IPS DF 6.9 (cell line): ENCODE measurements around the gene THSD7B.

Experiments
- DNase-seq: peaks from one replicate; pipeline ENCODE4 v3.0.0-alpha.2; 2013; ENCODE audit warnings: low read depth, low spot score
- H3K27ac ChIP-seq: one replicate; pipeline ENCODE4 v1.5.1; 2013; ENCODE audit warnings: low read length, control low read depth
- H3K27me3 ChIP-seq: 2 replicates; pipeline ENCODE4 v1.6.1; 2013; ENCODE audit warnings: mild to moderate bottlenecking, low read length; ENCODE audit not compliant: control insufficient read depth, insufficient read depth
- H3K36me3 ChIP-seq: 2 replicates; pipeline ENCODE4 v1.6.1; 2013; ENCODE audit warnings: low read length; ENCODE audit not compliant: control insufficient read depth, insufficient read depth
- H3K4me1 ChIP-seq: 2 replicates; pipeline ENCODE4 v1.6.1; 2013; ENCODE audit warnings: low read length; ENCODE audit not compliant: control insufficient read depth, insufficient read depth
- H3K4me3 ChIP-seq: 2 replicates; pipeline ENCODE4 v1.5.1; 2013; ENCODE audit warnings: mild to moderate bottlenecking, low read length
- H3K9me3 ChIP-seq: 2 replicates; pipeline ENCODE4 v1.6.1; 2013; ENCODE audit warnings: low read length, inconsistent platforms; ENCODE audit not compliant: control insufficient read depth, insufficient read depth
- WGBS: extraction: QIAGEN DNeasy Blood & Tissue Kit; methylation state at CpG from one replicate; pipeline ENCODE4 v1.1.7; 2013; ENCODE audit warnings: mixed read lengths, missing lambda C conversion rate; ENCODE audit not compliant: insufficient read length, insufficient coverage; 5-methylcytosine and 5-hydroxymethylcytosine counted together

Gene THSD7B

DNA sequence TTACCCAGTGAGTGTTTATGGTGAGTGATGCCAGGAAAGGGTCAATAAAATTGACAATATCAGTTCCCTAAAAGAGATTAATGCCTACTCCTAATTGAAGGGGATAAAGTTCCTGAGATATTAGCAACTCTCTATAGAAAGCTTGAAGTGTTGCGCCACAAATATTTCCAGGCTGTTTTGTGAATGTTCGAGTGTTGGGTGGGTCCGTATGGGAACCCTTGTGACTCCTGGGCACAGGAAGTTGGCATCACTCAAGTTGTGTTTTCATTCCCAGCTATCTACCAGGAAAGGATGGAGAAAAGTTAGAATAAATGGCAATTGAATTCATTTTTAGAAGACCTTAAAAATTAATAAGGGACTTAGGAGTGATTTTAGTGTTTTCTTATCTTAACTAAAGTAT is 472.7 kb downstream of the THSD7B start:
- Histone ChIP-seq H3K27me3 (no peaks in the 10 kb centered on the region), H3K27ac (no peak overlapping the region), H3K4me3 (no peak overlapping the region), H3K4me1 (no peaks in the 10 kb centered on the region), H3K36me3 (no peaks in the 10 kb centered on the region), H3K9me3 (no peaks in the 10 kb centered on the region)
- WGBS, result no CpG with 5 or more reads among the region's 3 CpGs
- no peak for DNase-seq

DNA sequence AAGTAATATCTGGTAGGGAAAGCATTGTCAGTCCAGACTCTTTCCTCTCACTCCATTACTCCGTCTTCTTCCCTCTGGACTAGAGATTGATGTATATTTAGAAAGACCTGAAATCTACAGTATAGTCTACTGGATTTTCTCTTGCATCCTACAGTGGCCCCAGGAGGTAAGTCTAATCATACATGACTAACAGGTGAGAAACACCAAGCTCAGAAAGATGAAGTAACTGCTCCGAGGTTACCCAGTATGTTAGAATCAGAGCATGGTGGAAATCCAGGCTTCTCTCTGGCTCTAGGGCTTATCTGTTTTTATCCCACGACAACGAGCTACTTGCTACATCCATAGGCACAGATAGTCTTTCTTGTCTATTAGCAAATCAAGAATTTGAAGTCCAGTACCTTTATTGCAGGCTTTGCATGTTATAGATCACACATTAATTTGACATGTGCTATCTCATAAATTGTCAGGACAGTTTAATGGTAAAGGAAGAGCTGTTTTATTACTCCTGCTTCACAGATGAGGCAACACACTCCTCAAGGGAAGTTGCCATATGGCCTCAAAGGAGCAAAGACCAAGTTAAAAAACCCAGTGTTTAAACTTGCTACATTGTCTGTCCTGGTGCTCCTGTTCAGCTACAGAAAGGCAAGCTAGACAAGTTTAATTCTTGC is 484.3 kb downstream of the THSD7B start:
- no peak overlapping the region for H3K4me3 ChIP-seq
- DNase-seq, result no peak
- H3K4me1 ChIP-seq, result no peaks in the 10 kb centered on the region
- H3K27me3 ChIP-seq, result no peaks in the 10 kb centered on the region
- no peaks in the 10 kb centered on the region for H3K9me3 ChIP-seq
- H3K36me3 ChIP-seq, result no peaks in the 10 kb centered on the region
- WGBS, result no CpG with 5 or more reads among the region's 4 CpGs
- no peak overlapping the region for H3K27ac ChIP-seq

DNA sequence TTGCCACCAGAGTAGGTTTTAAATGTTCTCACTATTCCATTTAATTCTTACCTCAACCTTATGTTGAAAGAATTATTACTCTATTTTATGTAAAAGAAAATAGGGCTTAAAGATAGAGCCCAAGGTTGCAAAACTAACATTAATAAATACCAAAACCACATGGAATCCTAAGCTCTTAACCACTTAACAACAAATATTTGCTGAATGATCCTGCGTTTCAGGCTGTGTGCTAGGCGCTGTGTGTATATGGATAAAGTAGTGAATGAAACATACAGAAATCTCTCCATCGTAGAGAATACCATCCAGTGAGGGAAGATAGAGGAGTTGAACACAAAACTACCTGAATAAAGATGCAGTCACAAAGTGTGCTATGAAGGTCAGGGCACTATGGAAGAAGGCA is 485.1 kb downstream of the THSD7B start:
- no peak for DNase-seq
- no CpG with 5 or more reads among the region's 3 CpGs for WGBS
- H3K27ac ChIP-seq, result no peak overlapping the region
- H3K9me3 ChIP-seq, result no peaks in the 10 kb centered on the region
- no peaks in the 10 kb centered on the region for H3K27me3 ChIP-seq
- H3K4me1 ChIP-seq, result no peaks in the 10 kb centered on the region
- H3K4me3 ChIP-seq, result no peak overlapping the region
- H3K36me3 ChIP-seq, result no peaks in the 10 kb centered on the region

DNA sequence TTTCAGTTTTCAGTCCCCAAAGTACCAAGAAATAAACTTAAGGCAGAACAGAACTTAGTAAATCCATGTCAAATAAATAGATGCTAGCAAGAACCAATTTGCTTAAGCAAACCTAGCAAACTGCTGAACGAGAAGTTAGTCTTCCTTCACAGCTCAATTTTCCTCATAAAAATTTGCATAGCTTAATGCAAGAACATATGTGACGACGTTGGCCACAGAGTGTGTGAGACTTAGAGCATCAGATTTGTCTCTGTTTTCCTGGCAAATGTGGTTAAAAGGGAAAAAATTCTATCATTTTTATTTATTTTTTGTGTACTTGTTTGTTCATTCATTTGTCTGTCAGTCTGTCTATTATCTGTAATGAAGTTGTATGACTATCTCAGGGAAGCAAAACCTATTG is 485.7 kb downstream of the THSD7B start:
- H3K27me3 ChIP-seq, result no peaks in the 10 kb centered on the region
- H3K9me3 ChIP-seq, result no peaks in the 10 kb centered on the region
- no peaks in the 10 kb centered on the region for H3K36me3 ChIP-seq
- DNase-seq, result no peak
- WGBS, result no CpG with 5 or more reads among the region's 3 CpGs
- H3K4me1 ChIP-seq, result no peaks in the 10 kb centered on the region
- H3K27ac ChIP-seq, result no peak overlapping the region
- H3K4me3 ChIP-seq, result no peak overlapping the region

DNA sequence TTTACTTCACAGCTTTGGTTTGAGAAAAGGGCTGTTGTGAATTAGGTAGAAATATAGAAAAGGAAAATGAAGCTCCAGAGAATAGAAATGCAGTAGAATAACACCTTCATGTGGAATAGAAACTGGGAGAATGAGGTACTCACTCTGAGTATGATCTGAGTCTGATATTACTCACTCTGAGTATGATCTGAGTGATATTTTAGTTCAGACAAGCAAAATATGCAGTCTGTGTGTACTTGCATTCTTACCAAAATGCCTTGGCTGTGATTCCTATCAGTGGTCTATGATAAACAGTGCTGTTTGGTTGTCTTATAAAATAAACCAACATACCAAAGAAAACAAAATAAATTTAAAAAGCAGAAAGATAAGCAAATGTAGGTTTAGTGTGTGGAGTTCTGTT is 487.6 kb downstream of the THSD7B start:
- Histone ChIP-seq H3K36me3 (no peaks in the 10 kb centered on the region), H3K4me3 (no peak overlapping the region), H3K27ac (no peak overlapping the region), H3K4me1 (no peaks in the 10 kb centered on the region), H3K27me3 (no peaks in the 10 kb centered on the region), H3K9me3 (no peaks in the 10 kb centered on the region)
- no peak for DNase-seq

DNA sequence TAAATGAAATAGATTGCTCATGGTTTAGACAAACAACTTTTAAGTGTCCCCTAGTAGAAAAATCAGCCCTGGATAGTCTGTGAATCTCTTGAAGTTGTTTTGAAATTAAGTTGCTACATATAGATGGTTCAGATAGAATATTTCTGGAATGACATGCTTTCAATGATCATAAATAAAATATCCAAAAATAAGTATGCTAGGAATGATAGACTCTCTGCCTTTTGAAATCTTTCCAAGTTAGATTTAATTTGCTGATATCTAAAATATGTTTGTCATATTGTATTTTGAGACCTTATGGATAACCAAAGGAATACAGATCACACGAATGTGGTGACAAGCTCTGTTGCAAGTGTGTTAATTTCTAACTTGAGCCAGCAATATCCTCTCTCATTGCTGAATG is 488.7 kb downstream of the THSD7B start:
- no peak overlapping the region for H3K4me3 ChIP-seq
- H3K27ac ChIP-seq, result no peak overlapping the region
- no peaks in the 10 kb centered on the region for H3K36me3 ChIP-seq
- no peaks in the 10 kb centered on the region for H3K27me3 ChIP-seq
- DNase-seq, result no peak
- no peaks in the 10 kb centered on the region for H3K4me1 ChIP-seq
- WGBS, result no CpG with 5 or more reads among the region's 1 CpG
- no peaks in the 10 kb centered on the region; the same call in 1 of the 2 replicates for H3K9me3 ChIP-seq

DNA sequence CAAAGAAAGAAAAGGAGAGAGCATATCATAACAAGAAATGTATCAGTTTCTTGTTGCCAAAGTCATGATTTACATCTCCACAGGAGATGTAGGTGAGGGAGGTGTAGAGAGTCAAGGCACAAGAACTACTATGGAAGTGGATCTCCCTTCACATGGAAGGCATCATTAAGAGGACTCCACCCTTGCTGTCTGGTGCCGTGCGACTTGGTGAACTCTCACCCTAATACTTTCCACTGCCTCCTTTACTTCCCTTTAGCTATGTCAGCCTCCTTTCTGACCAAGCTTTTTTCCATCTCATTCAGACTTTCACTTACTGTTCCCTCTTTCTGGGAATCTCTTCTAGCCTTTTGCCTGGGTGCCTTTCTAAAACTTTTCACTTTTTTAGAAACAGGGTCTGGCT is 490.0 kb downstream of the THSD7B start:
- DNase-seq, result no peak
- Histone ChIP-seq H3K36me3 (no peaks in the 10 kb centered on the region), H3K9me3 (no peaks in the 10 kb centered on the region; the same call in 1 of the 2 replicates), H3K4me3 (no peak overlapping the region), H3K4me1 (no peaks in the 10 kb centered on the region), H3K27me3 (no peaks in the 10 kb centered on the region), H3K27ac (no peak overlapping the region)
- no CpG with 5 or more reads among the region's 2 CpGs for WGBS

DNA sequence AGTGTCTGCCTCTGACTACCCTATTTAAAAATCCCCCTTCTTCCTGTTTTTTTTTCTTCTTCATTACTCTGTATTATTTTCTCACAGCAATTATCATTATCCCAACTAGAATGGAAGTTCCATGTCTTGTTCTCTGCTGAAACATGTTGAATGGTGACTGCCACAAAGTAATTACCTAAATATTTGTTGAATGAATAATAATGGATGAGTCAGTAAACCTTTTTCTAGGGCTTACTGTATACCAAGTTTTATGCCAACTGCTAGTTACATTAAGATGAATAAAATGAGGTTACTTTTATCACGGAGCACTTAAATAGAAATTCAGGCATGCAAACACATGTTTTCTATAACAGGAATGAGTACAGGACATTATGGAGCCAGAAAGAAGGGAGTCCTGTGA is 490.6 kb downstream of the THSD7B start:
- Histone ChIP-seq H3K9me3 (no peaks in the 10 kb centered on the region; the same call in 1 of the 2 replicates), H3K4me1 (no peaks in the 10 kb centered on the region), H3K4me3 (no peak overlapping the region), H3K36me3 (no peaks in the 10 kb centered on the region), H3K27me3 (no peaks in the 10 kb centered on the region), H3K27ac (no peak overlapping the region)
- DNase-seq, result no peak
- no CpG with 5 or more reads among the region's 1 CpG for WGBS

DNA sequence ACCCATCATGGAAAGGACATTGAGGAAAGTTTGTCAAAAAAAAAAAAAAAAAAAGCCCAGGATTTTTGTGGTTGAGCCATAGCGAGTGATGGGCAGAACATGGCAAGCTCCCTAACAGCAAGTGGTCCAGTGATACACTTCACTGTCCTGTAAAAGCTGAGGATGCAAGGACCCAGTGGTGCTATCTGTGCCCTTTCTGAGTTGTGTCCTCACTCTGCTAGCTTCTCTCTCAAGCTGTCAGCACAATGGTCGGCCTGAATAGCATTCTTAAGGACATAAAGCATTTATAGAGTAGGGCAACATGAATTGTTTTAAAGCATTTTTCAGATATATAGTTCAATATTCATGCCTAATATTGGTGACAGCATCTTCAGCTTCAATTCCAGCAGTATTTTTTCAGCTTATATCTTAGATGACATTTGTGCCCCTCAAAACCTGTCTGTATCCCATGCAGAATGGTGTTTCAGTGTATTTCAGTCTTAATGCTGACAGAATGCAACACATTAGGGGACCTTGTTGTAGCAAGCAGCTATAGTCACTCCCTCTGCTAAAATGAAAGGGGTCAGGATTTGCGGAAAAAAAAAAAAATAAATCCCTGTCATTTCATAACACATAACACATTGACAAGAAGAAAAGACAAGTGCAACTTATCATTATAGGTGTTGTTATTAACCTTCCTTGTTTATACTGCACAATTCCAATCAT is 496.7 kb downstream of the THSD7B start:
- WGBS, result no CpG with 5 or more reads among the region's 3 CpGs
- DNase-seq, result no peak
- no peak overlapping the region for H3K4me3 ChIP-seq
- H3K9me3 ChIP-seq, result no peaks in the 10 kb centered on the region; the same call in 1 of the 2 replicates
- peaks cover 2% of the 10 kb centered on the region; the same call in 1 of the 2 replicates for H3K4me1 ChIP-seq
- no peaks in the 10 kb centered on the region for H3K27me3 ChIP-seq
- H3K36me3 ChIP-seq, result no peaks in the 10 kb centered on the region
- no peak overlapping the region for H3K27ac ChIP-seq

DNA sequence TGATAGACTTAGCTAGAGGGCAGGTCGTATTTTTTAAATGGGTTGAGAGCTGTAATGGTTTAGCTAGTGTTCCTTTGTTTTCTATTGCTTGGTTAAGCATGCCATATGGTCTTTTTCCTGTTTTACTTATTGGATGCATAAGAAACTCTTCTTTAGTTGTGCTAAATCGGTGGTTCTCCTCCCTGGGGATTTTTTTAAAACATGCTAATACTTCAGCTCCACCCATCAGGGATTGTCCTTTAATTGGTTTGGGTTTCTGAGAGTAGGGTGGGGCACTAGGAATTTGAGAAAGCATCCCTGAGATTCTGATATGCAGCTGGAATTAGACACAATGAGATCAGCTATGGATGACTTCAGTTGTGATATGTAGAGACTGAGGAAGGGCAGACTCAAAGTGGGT is 497.2 kb downstream of the THSD7B start:
- WGBS, result no CpG with 5 or more reads among the region's 2 CpGs
- peak; percentile 29 for DNase-seq
- Histone ChIP-seq H3K4me3 (no peak overlapping the region), H3K36me3 (no peaks in the 10 kb centered on the region), H3K9me3 (no peaks in the 10 kb centered on the region; the same call in 1 of the 2 replicates), H3K4me1 (peaks cover 2% of the 10 kb centered on the region; the same call in 1 of the 2 replicates), H3K27me3 (no peaks in the 10 kb centered on the region), H3K27ac (no peak overlapping the region)
